Ishikawa (cell line): ENCODE measurements around the gene CD55.

Experiments
- CEBPB ChIP-seq: IDR thresholded peaks from 2 replicates; pipeline ENCODE4 v1.6.1; 2012
- EGR1 ChIP-seq: IDR thresholded peaks from 2 replicates; pipeline ENCODE4 v1.6.1; 2012
- EP300 ChIP-seq: IDR thresholded peaks from 2 replicates; pipeline ENCODE4 v1.6.1; 2012; ENCODE audit warnings: borderline replicate concordance
- NFIC ChIP-seq: IDR thresholded peaks from 2 replicates; pipeline ENCODE4 v1.6.1; 2012
- RAD21 ChIP-seq: IDR thresholded peaks from 2 replicates; pipeline ENCODE4 v1.6.1; 2012; ENCODE audit warnings: low read depth
- TAF1 ChIP-seq: IDR thresholded peaks from 2 replicates; pipeline ENCODE4 v1.6.1; 2012; ENCODE audit warnings: low read depth, mild to moderate bottlenecking
- TCF12 ChIP-seq: IDR thresholded peaks from 2 replicates; pipeline ENCODE4 v1.6.1; 2012; ENCODE audit warnings: low read depth
- YY1 ChIP-seq: IDR thresholded peaks from 2 replicates; pipeline ENCODE4 v1.6.1; 2012; ENCODE audit warnings: low read depth

DNA sequence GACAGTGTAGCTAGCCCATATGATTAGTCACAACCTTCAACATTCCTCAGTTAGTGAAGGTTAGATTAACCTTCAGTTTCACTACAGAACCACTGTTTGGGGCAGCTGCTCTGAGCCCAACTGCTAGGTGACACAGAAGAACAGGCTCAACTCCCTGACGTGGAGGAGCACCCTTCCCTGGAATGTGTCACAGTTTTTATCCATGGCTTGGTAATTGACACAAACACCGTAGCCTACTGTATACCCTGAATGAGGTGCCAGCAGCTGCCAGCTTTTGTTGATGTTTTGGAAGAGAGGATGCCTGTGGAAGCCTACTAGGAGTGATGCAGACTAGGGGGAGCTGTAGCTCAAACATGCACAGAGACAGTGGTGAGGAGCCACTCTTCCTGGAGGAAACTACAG is 76.0 kb downstream of the CD55 start:
- no peak for TF ChIP-seq EP300
- no peak for TF ChIP-seq RAD21
- no peak for TF ChIP-seq EGR1
- no peak for TF ChIP-seq CEBPB
- TF ChIP-seq TAF1, result no peak
- TF ChIP-seq TCF12, result no peak
- no peak for TF ChIP-seq NFIC
- no peak for TF ChIP-seq YY1
